Measurements from ENCODE around the gene FCN2.

FCN2 gene

DNA sequence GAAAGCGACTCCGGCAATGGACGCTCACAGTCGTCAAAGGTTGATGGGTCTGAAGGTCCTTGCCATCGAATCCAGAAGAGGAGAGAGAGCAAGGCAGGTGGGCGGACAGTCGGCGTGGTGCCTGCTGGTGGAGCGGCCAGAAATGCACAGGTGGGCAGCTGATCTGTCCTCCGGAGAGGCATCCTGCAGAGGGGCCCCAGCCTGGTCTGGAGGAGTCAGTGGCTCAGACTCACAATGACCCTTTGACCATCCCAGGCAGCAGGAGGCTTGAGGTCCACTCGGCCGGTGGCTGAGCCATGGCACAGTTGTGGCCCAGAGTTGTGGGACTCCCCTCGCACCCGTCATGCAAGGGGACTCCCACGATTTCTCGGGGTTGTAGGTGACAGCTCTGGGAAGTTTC is 34.4 kb upstream of the FCN2 start:
- no peak overlapping the region for H3K27ac ChIP-seq
- TF ChIP-seq, protein P1, sequence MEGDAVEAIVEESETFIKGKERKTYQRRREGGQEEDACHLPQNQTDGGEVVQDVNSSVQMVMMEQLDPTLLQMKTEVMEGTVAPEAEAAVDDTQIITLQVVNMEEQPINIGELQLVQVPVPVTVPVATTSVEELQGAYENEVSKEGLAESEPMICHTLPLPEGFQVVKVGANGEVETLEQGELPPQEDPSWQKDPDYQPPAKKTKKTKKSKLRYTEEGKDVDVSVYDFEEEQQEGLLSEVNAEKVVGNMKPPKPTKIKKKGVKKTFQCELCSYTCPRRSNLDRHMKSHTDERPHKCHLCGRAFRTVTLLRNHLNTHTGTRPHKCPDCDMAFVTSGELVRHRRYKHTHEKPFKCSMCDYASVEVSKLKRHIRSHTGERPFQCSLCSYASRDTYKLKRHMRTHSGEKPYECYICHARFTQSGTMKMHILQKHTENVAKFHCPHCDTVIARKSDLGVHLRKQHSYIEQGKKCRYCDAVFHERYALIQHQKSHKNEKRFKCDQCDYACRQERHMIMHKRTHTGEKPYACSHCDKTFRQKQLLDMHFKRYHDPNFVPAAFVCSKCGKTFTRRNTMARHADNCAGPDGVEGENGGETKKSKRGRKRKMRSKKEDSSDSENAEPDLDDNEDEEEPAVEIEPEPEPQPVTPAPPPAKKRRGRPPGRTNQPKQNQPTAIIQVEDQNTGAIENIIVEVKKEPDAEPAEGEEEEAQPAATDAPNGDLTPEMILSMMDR (conservative IDR thresholded peaks at IDR 0.05; ENCODE audit: low read depth) = no peak
- ChIA-PET CTCF (no interaction called here), POLR2A (ENCODE audit: low non-redundant PET) (no interaction called here)
- DNase-seq (ENCODE audit: low spot score) = no peak

DNA sequence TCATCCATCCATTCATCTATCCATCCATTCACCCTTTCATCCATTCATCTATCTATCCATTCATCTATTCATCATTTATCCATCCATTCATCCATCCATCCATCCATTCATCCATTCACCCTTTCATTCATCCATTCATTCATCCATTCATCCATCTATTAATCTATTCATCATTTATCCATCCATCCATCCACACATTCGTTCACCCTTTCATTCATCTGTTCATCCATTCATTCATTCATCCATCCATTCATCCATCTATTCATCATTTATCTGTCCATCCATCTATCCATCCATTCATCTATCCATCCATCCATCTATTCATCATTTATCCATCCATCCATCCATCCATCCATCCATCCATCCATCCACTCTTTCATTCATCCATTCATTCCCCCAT is 33.9 kb upstream of the FCN2 start:
- ChIA-PET CTCF (no interaction called here), POLR2A (ENCODE audit: low non-redundant PET) (no interaction called here)
- no peak for DNase-seq (ENCODE audit: low spot score)
- TF ChIP-seq, protein P1 (conservative IDR thresholded peaks at IDR 0.05; ENCODE audit: low read depth) = no peak
- H3K27ac ChIP-seq = no peak overlapping the region

DNA sequence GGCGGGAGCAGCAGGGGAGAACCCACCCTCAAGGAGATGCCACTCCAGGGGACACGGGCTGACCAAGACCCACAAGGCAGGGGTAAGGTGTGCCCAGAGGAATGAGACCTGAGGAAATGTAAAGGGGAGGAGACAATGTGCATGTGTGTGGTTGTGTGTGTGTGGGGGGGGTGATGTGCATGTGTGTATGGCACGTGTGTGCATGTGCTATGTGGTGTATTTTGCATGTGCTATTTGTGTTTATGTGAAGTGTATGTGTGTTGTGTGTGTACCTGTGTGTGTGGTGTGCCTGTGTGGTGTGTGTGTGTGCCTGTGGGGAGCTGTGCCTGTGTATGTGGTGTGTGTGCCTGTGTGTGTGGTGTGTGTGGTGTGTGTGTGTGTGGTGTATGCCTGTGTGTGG is 33.5 kb upstream of the FCN2 start:
- ChIA-PET CTCF (no interaction called here), POLR2A (ENCODE audit: low non-redundant PET) (no interaction called here)

DNA sequence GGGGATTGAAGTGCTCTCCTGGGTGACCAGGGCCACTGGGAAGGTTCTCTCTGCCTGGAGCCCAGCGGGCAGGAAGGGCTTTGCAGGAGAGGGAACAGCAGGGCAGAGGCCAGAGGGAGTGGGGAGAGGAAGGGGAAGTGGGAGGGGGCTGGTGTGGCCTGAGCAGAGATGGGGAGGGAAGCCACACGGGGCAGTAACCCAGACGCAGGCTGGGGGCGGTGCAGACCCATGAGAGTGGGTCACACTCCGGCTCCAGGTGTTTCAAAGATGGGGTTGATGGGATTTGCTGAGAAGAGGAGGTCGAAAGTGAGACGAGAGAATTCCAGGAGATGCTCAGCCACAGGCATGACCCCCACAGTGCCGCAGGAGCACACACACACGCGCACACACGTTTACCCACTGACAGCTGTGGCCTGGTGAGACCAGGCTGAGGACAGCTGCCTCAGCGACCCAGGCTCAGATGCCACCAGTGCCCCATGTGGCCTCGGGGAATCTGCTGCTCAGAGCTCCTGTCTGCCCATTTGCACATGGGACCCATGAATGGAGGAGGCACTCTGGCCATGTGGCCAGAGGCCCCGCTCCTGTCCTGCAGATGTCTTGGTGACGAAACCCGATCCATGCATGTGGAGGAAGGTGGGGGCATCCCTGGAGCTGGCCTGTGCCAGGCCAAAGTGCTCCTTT is 32.7 kb upstream of the FCN2 start:
- POLR2A ChIA-PET (ENCODE audit: low non-redundant PET) = no interaction called here
- TF ChIP-seq, protein P1 (conservative IDR thresholded peaks at IDR 0.05; ENCODE audit: low read depth) = no peak
- no peak for DNase-seq (ENCODE audit: low spot score)
- CTCF ChIA-PET = interaction anchor here (0.6 kb wide), 1 partner anchor 70 kb away, joined by 3 read pairs; no protein-coding TSS in a partner anchor
- no peak overlapping the region for H3K27ac ChIP-seq

More for the DNA sequence above, 33.5 kb upstream of the FCN2 start:
- DNase-seq (ENCODE audit: low spot score) = no peak
- TF ChIP-seq, protein P1 (conservative IDR thresholded peaks at IDR 0.05; ENCODE audit: low read depth) = no peak
- H3K27ac ChIP-seq = no peak overlapping the region

DNA sequence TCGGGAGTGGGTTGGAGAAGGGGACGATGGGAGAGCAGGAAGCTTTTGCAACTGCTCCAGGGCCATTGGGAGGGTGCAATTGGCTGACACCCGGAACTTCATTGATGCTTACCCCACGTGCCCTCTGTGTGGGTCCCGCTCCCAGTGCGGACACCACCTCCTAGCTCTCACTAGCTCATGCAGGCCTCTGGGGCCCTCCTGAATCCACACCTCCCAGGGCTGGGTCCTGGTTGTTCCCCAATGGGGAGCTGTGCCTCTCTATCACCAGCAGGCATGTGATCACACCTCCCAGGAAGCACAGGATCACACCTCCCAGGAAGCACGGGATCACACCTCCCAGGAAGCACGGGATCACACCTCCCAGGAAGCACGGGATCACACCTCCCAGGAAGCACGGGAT is 32.1 kb upstream of the FCN2 start:
- CTCF ChIA-PET = no interaction called here
- POLR2A ChIA-PET (ENCODE audit: low non-redundant PET) = no interaction called here
- H3K27ac ChIP-seq = no peak overlapping the region
- DNase-seq (ENCODE audit: low spot score) = no peak
- TF ChIP-seq, protein P1 (conservative IDR thresholded peaks at IDR 0.05; ENCODE audit: low read depth) = no peak

DNA sequence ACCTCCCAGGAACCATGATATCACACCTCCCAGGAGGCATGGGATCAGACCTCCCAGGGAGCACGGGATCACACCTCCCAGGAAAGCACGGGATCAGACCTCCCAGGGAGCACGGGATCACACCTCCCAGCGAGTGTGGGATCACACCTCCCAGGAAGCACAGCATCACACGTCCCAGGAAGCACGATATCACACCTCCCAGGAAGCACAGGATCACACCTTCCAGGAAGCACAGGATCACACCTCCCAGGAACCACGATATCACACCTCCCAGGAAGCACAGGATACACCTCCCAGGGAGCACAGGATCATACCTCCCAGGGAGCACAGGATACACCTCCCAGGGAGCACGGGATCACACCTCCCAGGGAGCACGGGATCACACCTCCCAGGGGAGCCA is 30.0 kb upstream of the FCN2 start:
- no peak overlapping the region for H3K27ac ChIP-seq
- ChIA-PET POLR2A (ENCODE audit: low non-redundant PET) (no interaction called here), CTCF (no interaction called here)
- DNase-seq (ENCODE audit: low spot score) = no peak
- TF ChIP-seq, protein P1 (conservative IDR thresholded peaks at IDR 0.05; ENCODE audit: low read depth) = no peak
